Esophagus (tissue), 2 donors: ENCODE measurements around the gene KRABD2.

Experiments
- H3K27ac ChIP-seq, 2 donors: one replicate each; pipeline ENCODE4 v1.5.1; 2013; ENCODE audit warnings: low read depth in 2 of 2, mild to moderate bottlenecking in 2 of 2, inconsistent platforms in 1 of 2, low read length in 1 of 2, moderate library complexity in 1 of 2
- H3K27me3 ChIP-seq, 2 donors: one replicate each; pipeline ENCODE4 v1.6.1; 2013; ENCODE audit warnings: low read length in 2 of 2, control low read depth in 1 of 2, mild to moderate bottlenecking in 1 of 2; ENCODE audit not compliant: insufficient read depth in 2 of 2, control insufficient read depth in 1 of 2
- H3K36me3 ChIP-seq, 2 donors: one replicate each; pipeline ENCODE4 v1.6.1; 2013; ENCODE audit warnings: low read length in 1 of 2; ENCODE audit not compliant: control insufficient read depth in 2 of 2, insufficient read depth in 2 of 2
- H3K4me1 ChIP-seq, 2 donors: one replicate each; pipeline ENCODE4 v1.6.1; 2013; ENCODE audit warnings: low read length in 1 of 2; ENCODE audit not compliant: control insufficient read depth in 2 of 2, insufficient read depth in 2 of 2
- H3K4me3 ChIP-seq, 2 donors: one replicate each; pipeline ENCODE4 v1.5.1; 2013; ENCODE audit warnings: low read length in 2 of 2, mild to moderate bottlenecking in 2 of 2, low read depth in 1 of 2, moderate library complexity in 1 of 2
- H3K9me3 ChIP-seq, 2 donors: one replicate each; pipeline ENCODE4 v1.6.1; 2013; ENCODE audit warnings: mild to moderate bottlenecking in 2 of 2, low read depth in 1 of 2, low read length in 1 of 2, moderate library complexity in 1 of 2; ENCODE audit not compliant: control insufficient read depth in 2 of 2, insufficient read depth in 1 of 2
- WGBS, 2 donors: extraction: QIAGEN DNeasy Blood & Tissue Kit; methylation state at CpG; one replicate each; pipeline ENCODE4 v1.1.7; 2013; 5-methylcytosine and 5-hydroxymethylcytosine counted together
- donor health status: healthy with polysubstance abuse.
- donor health status: Bipolar disorder and iron deficiency.

The KRABD2 gene

DNA sequence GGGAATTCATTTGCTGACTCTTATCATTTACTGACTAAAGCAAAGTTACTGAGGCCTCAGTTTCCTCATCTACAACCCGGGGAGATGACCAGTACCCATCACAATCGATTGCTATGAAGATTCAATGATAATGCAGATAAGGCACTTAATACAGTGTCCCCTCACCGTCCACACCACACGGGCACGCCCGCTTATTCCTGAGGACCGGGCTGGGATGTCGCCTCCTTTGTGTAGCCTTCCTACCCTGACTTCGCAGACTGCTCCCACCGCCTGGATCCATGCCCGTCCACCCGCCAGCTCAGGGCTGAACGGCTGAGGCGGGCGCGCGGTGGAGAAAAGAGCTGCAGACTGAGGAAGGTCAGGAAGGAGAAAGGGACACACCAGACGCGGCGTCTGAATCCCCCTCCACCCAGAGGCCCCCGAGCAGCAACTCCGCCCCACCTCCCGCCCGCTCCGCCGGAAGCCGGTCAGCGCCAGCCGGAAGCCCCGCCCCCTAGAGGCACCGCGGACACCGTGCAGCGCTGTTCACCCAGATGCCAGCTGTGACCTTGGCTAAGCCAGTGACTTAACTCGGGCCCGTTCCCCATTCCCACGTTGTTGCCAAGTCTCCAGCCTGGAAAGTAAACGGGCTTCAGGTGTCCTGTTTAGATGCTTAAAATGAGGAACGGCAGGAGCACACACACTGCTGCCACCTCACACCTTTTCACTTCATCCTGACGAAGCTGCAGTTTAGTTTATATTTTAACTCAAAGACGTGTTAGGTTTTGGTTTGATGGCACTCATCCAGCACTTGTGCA lies at the start of gene KRABD2:
Gene KRABD2 (minus strand): TSS at position 434 of the 797 bp plus-strand sequence.
- Histone ChIP-seq H3K27me3 (no peaks in the 10 kb centered on the region), H3K4me1 (no peaks in the 10 kb centered on the region), H3K9me3 (no peaks in the 10 kb centered on the region), H3K27ac (peak within 1 kb of the TSS; percentile 83 to 95), H3K4me3 (peak within 1 kb of the TSS; percentile 64 to 73), H3K36me3 (peaks cover 7 to 8% of the 10 kb centered on the region in 2 donors)
- 1% methylated on average over 32 to 41 of the region's 41 CpGs for WGBS, 2 donors

DNA sequence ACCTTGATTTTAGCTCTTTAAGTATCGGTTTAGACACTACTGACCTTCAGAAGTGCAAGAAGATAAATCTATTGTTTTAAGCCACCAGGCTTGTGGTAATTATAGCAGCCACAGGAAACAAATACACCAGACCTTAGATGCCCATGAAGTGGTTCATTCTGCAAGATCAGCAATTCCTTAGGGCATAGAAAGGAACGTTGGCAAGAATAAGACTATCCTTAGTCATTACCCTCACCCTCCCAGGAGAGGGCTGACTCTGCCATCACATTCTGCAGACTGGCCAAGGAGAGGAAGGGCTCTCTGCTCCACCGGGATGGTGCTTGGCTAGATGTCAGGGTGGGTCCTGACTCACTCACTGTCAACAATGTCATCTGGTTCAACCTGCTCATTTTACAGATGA lies 45.1 kb upstream of the KRABD2 start:
- Histone ChIP-seq H3K27ac (peak overlapping the region in 1 of 2 donors; percentile 73), H3K4me3 (no peak overlapping the region), H3K36me3 (no peaks in the 10 kb centered on the region), H3K9me3 (no peaks in the 10 kb centered on the region), H3K27me3 (no peaks in the 10 kb centered on the region), H3K4me1 (peaks cover 2 to 4% of the 10 kb centered on the region in 2 donors)
- 45 to 49% methylated on average over 3 of the region's 3 CpGs for WGBS, 2 donors

DNA sequence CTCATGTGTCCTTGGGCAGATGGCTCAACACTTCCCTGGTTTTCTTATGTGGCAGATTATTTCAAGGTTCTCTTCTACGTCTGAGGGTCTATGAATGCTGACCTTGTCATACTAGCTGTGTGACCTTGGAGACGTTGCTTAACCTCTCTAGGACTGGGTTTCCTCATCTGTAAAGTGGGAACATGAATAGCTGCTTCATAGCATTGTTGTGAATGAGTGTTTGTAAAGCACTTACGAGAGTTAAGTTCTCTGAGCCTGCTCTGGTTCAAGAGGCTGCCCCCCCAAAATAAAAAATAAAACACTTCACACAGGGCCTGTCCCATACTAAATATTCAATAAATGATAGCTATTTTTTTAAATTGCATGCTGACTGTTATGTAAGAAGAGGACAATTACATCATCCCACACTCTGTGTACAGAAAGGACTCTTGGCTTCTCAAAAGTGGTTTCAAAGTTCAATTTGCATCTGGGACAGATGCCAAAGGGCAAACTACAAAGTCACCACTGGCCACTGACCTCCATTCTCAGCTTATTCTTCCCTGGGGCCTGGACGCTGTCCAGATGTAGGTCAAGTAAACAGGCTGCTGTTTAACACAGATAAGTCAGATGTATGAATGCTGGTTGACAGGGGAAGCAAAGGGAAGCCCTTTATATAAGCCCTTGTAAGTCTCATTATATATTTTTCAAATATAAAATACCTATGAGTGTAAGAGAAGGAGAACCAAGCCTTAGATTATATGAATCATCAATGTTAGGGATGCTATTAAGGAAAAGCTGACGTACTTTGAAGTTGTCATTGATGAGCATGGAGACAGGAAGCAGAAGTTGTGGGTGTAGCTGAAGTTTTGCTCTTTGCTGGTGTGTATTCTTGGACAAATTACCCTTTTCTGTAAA lies 43.8 kb upstream of the KRABD2 start:
- H3K4me1 ChIP-seq = peaks cover 2 to 4% of the 10 kb centered on the region in 2 donors
- H3K4me3 ChIP-seq = no peak overlapping the region
- no peaks in the 10 kb centered on the region for H3K27me3 ChIP-seq
- H3K36me3 ChIP-seq = no peaks in the 10 kb centered on the region
- H3K9me3 ChIP-seq = no peaks in the 10 kb centered on the region
- 31 to 41% methylated on average over 5 of the region's 5 CpGs for WGBS, 2 donors
- peak overlapping the region in 1 of 2 donors; percentile 55 for H3K27ac ChIP-seq

GRCh38 chr17:8419305-8419704 lies 42.8 kb upstream of the KRABD2 start:
- 53 to 57% methylated on average over 1 of the region's 1 CpG for WGBS, 2 donors
- Histone ChIP-seq H3K4me3 (no peak overlapping the region), H3K36me3 (no peaks in the 10 kb centered on the region), H3K27me3 (no peaks in the 10 kb centered on the region), H3K9me3 (no peaks in the 10 kb centered on the region), H3K4me1 (peaks cover 2 to 4% of the 10 kb centered on the region in 2 donors), H3K27ac (no peak overlapping the region)

DNA sequence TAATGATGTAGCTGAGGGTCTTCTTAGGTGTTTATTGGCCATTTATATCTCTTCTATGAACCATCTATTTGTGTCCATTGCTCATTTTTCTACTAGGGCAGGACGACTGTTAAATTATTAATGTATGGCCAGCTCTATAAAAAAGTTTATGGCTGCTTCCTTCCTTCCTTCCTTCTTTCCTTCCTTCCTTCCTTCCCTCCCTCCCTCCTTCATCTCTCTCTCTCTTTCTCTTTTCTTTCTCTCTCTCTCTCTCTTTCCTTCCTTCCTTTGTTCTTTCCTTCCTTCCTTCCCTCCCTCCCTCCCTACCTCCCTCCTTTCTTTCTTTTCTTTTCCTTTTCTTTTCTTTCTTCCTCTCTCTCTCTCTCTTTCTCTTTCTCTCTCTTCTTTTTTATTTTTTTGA lies 42.0 kb upstream of the KRABD2 start:
- Histone ChIP-seq H3K27me3 (no peaks in the 10 kb centered on the region), H3K36me3 (no peaks in the 10 kb centered on the region), H3K9me3 (no peaks in the 10 kb centered on the region), H3K4me3 (no peak overlapping the region), H3K4me1 (peaks cover 2 to 4% of the 10 kb centered on the region in 2 donors), H3K27ac (no peak overlapping the region)
- WGBS, 2 donors = 67 to 79% methylated on average over 1 of the region's 1 CpG

DNA sequence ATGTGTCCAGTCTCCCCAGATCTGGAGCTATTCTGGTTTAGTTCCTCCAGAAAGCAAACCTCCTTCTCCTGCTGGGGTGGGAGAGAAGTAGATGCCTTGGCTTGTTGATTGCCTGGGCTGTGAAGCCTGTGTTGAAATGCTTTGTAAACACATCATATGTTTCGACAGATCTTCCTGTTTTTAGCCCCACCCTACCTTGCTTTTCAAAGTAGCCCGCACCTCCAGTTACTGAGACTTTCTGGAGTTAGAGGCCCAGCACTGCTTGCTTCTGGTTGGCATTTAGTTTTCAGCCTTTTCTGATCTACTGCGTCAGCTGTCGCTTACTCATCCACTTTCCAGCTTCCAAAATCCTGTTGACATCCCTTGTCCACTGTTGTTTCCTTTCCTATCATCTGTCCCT lies 41.3 kb upstream of the KRABD2 start:
- WGBS, 2 donors = 78% methylated on average over 4 of the region's 4 CpGs
- peaks cover 2 to 4% of the 10 kb centered on the region in 2 donors for H3K4me1 ChIP-seq
- H3K9me3 ChIP-seq = no peaks in the 10 kb centered on the region
- H3K4me3 ChIP-seq = no peak overlapping the region
- no peaks in the 10 kb centered on the region for H3K27me3 ChIP-seq
- peak overlapping the region; percentile 14 to 42 for H3K27ac ChIP-seq
- no peaks in the 10 kb centered on the region for H3K36me3 ChIP-seq

DNA sequence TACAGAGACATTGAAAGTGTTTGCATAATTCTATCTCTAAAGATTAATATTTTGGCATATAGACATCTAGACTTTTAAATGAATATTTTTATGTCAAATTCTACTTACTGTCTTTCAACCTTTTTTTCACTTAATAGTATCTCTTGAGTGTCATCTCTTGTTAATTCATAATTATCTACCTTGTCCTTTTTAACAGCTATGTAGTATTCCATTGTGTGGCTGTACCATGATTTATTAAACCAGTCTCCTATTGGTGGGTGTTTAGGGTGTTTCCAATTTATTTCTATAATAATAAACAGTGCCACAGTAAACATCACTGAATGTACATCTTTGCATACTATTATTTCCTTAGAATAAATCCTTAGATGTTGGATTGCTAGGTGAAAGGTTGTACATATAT lies 37.4 kb upstream of the KRABD2 start:
- Histone ChIP-seq H3K4me3 (no peak overlapping the region), H3K27ac (no peak overlapping the region), H3K27me3 (no peaks in the 10 kb centered on the region), H3K9me3 (no peaks in the 10 kb centered on the region), H3K4me1 (peaks cover 0 to 4% of the 10 kb centered on the region in 2 donors), H3K36me3 (no peaks in the 10 kb centered on the region)

DNA sequence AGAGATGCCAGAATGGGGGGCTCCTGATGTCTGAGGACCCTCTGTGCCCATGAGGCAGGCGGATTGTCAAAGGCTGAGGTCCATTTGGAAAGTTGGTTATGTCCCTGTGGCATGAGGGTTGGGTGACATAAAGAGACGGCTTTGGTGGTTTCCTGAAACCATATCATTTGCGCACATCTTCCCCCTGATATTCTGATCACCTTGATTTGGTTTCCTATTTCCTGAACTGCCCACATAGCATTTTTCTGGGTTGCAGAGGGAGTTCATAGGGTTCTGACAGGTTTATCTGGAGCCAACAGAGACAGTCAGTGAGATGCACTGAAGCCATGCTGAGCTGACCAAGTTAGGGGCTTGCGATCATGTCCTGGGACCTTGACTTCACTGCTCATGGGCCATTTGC lies 36.8 kb upstream of the KRABD2 start:
- Histone ChIP-seq H3K4me3 (no peak overlapping the region), H3K36me3 (no peaks in the 10 kb centered on the region), H3K9me3 (no peaks in the 10 kb centered on the region), H3K27ac (peak overlapping the region in 1 of 2 donors; percentile 82), H3K27me3 (no peaks in the 10 kb centered on the region), H3K4me1 (peaks cover 0 to 4% of the 10 kb centered on the region in 2 donors)
- WGBS, 2 donors = 81 to 82% methylated on average over 4 of the region's 4 CpGs

GRCh38 chr17:8412089-8412488 lies 35.6 kb upstream of the KRABD2 start:
- WGBS, 2 donors = 78 to 79% methylated on average over 5 of the region's 5 CpGs
- Histone ChIP-seq H3K27me3 (no peaks in the 10 kb centered on the region), H3K27ac (peak overlapping the region in 1 of 2 donors; percentile 19), H3K36me3 (no peaks in the 10 kb centered on the region), H3K4me1 (no peaks in the 10 kb centered on the region), H3K9me3 (no peaks in the 10 kb centered on the region), H3K4me3 (no peak overlapping the region)
